Fibroblast of lung (primary cell): Measurements from ENCODE around the gene WIZ. TPM values are rescaled to one million over a fixed set of nuclear protein-coding genes. Genes with fewer than 3 reads are reported as not detected.

Experiments used
- DNase-seq, 2 donors: peaks; one replicate each; pipeline versions ENCODE4 v3.0.0 to v3.0.0-alpha.2; 2010; ENCODE audit warnings: low read depth in 2 of 2
- H2AFZ ChIP-seq: 2 replicates; pipeline ENCODE4 v1.5.1; 2012; ENCODE audit warnings: low read length, control low read depth, inconsistent platforms
- H3K27ac ChIP-seq: 2 replicates; pipeline ENCODE4 v1.5.1; 2011; ENCODE audit warnings: low read length, control low read depth; ENCODE audit not compliant: insufficient read depth
- H3K27me3 ChIP-seq: 2 replicates; pipeline ENCODE4 v1.5.1; 2011; ENCODE audit warnings: mild to moderate bottlenecking, low read length; ENCODE audit not compliant: control insufficient read depth, insufficient read depth
- H3K36me3 ChIP-seq: 2 replicates; pipeline ENCODE4 v1.5.1; 2011; ENCODE audit warnings: low read length; ENCODE audit not compliant: control insufficient read depth, insufficient read depth
- H3K4me1 ChIP-seq: 2 replicates; pipeline ENCODE4 v1.5.1; 2011; ENCODE audit warnings: low read length; ENCODE audit not compliant: control insufficient read depth, insufficient read depth; ENCODE audit errors: extremely low read depth
- H3K4me2 ChIP-seq: 2 replicates; pipeline ENCODE4 v1.5.1; 2011; ENCODE audit warnings: low read length, control low read depth; ENCODE audit not compliant: insufficient read depth; ENCODE audit errors: extremely low read depth
- H3K4me3 ChIP-seq, 4 experiments: fragments of 200-600 bp in 1 of 4; sonication (generic) in 1 of 4; replicated peaks in 1 of 4; 2 replicates each; pipeline ENCODE4 v1.5.1; 2011 to 2016; ENCODE audit warnings: low read length in 4 of 4, low read depth in 3 of 4, mild to moderate bottlenecking in 3 of 4, control low read depth in 2 of 4, inconsistent platforms in 1 of 4, mixed read lengths in 1 of 4; ENCODE audit not compliant: insufficient read depth in 1 of 4; ENCODE audit errors: control extremely low read depth in 1 of 4
- H3K79me2 ChIP-seq: 2 replicates; pipeline ENCODE4 v1.5.1; 2012; ENCODE audit warnings: mild to moderate bottlenecking, low read length, inconsistent platforms; ENCODE audit not compliant: control insufficient read depth, insufficient read depth
- H3K9ac ChIP-seq: 2 replicates; pipeline ENCODE4 v1.5.1; 2011; ENCODE audit warnings: mild to moderate bottlenecking, low read length, control low read depth; ENCODE audit not compliant: insufficient read depth
- H3K9me3 ChIP-seq: 2 replicates; pipeline ENCODE4 v1.5.1; 2012; ENCODE audit warnings: low read depth, low read length; ENCODE audit not compliant: control insufficient read depth, insufficient read depth
- H4K20me1 ChIP-seq: 2 replicates; pipeline ENCODE4 v1.5.1; 2011; ENCODE audit warnings: low read length; ENCODE audit not compliant: control insufficient read depth, insufficient read depth; ENCODE audit errors: extremely low read depth
- EZH2 ChIP-seq: IDR thresholded peaks from 2 replicates; pipeline ENCODE4 v1.5.1; 2012; ENCODE audit warnings: low read length, control low read depth, mild to moderate bottlenecking; ENCODE audit errors: missing control alignments
- polyA plus RNA-seq, 2 donors: library from polyadenylated mRNA; depleted of rRNA in 1 of 2; stranded (reverse) in 1 of 2; unstranded in 1 of 2; fragments of >200 nt; gene quantifications; 2 replicates each; pipeline ENCODE4 v1.2.1, GENCODE V29; 2011 to 2012; ENCODE audit warnings: missing spikeins in 1 of 2
- total RNA-seq: library from RNA; depleted of rRNA; stranded (reverse); fragments of >200 nt; gene quantifications from 2 replicates; pipeline ENCODE4 v1.2.1, GENCODE V29; 2014
- TF ChIP-seq, protein P1 (sequence below), 2 donors: IDR thresholded peaks in 1 of 2; conservative IDR thresholded peaks in 1 of 2; 1 replicate in 1 of 2; 2 replicates in 1 of 2; pipeline ENCODE4 v1.5.1; 2011 to 2012; ENCODE audit warnings: low read length in 2 of 2, control low read depth in 1 of 2, inconsistent platforms in 1 of 2, low read depth in 1 of 2, mild to moderate bottlenecking in 1 of 2

The WIZ gene
- total and polyA plus RNA-seq, 2 donors (not counting 1 experiment from before 2014, with no cell fraction given), result 7.5 to 9.7 TPM

DNA sequence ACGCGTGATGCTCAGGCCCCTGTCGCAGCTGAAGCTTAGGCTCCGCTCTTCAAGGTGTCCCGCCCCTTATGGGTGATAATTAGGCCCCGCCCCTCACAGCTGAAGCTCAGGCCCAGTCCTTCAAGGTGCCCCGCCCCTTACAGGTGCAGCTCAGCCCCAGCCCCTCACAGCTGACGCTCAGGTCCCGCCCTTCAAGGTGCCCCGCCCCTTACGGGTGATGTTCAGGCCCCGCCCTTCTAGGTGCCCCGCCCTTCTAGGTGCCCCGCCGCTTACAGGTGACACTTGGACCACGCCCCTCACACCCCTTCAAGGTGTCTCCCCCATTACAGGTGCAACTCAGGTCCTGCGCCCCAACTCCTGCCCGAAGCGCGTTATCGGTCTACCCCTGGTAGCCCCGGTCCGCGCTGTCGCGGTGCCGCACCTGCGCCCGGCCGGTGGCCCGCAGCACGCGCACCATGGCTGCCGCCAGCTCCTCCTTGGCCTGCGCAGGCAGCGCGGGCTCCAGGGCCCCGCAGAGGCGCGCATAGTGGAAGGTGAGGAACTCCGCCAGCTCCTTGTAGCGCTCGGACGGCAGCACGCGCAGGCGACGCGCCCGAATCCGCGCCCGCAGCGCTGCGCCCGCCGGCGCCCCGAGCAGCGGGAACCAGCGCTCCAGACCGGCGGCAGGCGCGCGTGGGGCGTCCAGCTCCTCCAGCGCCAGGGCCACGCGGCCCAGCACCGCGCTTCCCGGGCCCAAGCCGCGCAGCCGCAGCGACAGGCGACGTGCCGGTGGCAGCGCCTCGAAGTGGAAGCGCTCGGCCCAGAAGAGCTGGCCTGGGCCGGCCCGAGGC, 7.3 kb upstream of the WIZ start:
- Histone ChIP-seq H2AFZ (no peak overlapping the region), H3K9me3 (no peaks in the 10 kb centered on the region), H3K27ac (no peak overlapping the region), H3K27me3 (peaks cover 32% of the 10 kb centered on the region), H3K4me1 (peaks cover 7% of the 10 kb centered on the region), H3K79me2 (no peaks in the 10 kb centered on the region), H3K4me2 (no peak overlapping the region), H3K4me3 (no peak overlapping the region), H3K9ac (no peak overlapping the region), H4K20me1 (no peaks in the 10 kb centered on the region), H3K36me3 (no peaks in the 10 kb centered on the region)
- DNase-seq, result no peak
- TF ChIP-seq, protein P1, sequence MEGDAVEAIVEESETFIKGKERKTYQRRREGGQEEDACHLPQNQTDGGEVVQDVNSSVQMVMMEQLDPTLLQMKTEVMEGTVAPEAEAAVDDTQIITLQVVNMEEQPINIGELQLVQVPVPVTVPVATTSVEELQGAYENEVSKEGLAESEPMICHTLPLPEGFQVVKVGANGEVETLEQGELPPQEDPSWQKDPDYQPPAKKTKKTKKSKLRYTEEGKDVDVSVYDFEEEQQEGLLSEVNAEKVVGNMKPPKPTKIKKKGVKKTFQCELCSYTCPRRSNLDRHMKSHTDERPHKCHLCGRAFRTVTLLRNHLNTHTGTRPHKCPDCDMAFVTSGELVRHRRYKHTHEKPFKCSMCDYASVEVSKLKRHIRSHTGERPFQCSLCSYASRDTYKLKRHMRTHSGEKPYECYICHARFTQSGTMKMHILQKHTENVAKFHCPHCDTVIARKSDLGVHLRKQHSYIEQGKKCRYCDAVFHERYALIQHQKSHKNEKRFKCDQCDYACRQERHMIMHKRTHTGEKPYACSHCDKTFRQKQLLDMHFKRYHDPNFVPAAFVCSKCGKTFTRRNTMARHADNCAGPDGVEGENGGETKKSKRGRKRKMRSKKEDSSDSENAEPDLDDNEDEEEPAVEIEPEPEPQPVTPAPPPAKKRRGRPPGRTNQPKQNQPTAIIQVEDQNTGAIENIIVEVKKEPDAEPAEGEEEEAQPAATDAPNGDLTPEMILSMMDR (conservative IDR thresholded peaks at IDR 0.05 in 1 of 2, IDR thresholded peaks at IDR 0.05 in 1 of 2; ENCODE audit: low read depth in 1 of 2, low read length in 2 of 2), result no peak
- TF ChIP-seq EZH2, result peak; percentile 25

DNA sequence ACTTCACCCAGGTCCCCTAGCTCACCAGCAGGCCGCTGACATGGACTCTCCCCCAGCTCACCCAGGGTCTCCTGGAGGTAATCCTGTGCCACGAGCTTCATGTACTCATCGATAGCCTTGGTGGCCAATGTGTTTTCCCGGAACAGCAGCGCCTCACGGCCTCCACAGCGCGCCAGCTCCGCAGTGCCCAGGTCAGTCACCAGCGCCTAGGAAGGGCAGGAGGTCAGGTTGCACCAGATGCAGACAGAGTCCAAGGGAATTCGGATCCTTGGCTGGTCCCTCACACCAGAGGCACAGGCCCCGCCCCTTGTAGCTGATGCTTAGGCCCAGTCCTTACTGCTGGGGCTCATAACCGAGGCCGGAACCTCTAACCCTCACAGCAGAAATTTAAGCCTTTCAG, 6.7 kb upstream of the WIZ start:
- no peak for TF ChIP-seq EZH2
- TF ChIP-seq, protein P1 (conservative IDR thresholded peaks at IDR 0.05 in 1 of 2, IDR thresholded peaks at IDR 0.05 in 1 of 2; ENCODE audit: low read depth in 1 of 2, low read length in 2 of 2), result no peak
- Histone ChIP-seq H2AFZ (no peak overlapping the region), H3K4me3 (no peak overlapping the region), H3K9me3 (no peaks in the 10 kb centered on the region), H3K27ac (no peak overlapping the region), H3K79me2 (no peaks in the 10 kb centered on the region), H3K36me3 (no peaks in the 10 kb centered on the region), H3K9ac (no peak overlapping the region), H3K4me2 (no peak overlapping the region), H3K4me1 (peaks cover 7% of the 10 kb centered on the region), H3K27me3 (peaks cover 32% of the 10 kb centered on the region), H4K20me1 (no peaks in the 10 kb centered on the region)
- no peak for DNase-seq

DNA sequence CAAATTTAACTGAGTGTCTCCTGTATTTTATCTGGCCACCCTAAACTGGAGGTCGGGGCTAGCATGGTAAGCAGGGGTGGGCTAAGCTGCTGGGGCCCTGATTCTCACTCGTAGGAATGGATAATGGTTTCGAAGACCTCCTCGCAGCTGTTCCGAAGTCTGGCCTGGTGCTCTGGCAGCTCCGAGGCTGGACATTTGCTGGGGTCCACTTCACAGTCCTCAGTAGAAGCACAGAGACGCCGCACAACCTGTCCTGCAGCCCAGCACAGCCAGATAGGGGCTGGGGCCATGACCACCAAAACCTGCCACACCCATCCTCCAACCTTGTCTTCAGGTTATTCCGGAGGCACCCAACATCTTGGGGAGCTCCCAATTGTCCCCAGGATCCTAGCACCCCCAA, 6.2 kb upstream of the WIZ start:
- DNase-seq, result no peak
- Histone ChIP-seq H4K20me1 (no peaks in the 10 kb centered on the region), H3K9me3 (no peaks in the 10 kb centered on the region)

More for the DNA sequence above, 6.2 kb upstream of the WIZ start:
- H3K27ac ChIP-seq, result no peak overlapping the region
- H3K9ac ChIP-seq, result no peak overlapping the region
- H3K4me3 ChIP-seq, result no peak overlapping the region
- no peaks in the 10 kb centered on the region for H3K36me3 ChIP-seq
- H3K27me3 ChIP-seq, result peaks cover 32% of the 10 kb centered on the region
- H3K79me2 ChIP-seq, result no peaks in the 10 kb centered on the region
- peaks cover 7% of the 10 kb centered on the region for H3K4me1 ChIP-seq
- TF ChIP-seq EZH2, result no peak
- TF ChIP-seq, protein P1 (conservative IDR thresholded peaks at IDR 0.05 in 1 of 2, IDR thresholded peaks at IDR 0.05 in 1 of 2; ENCODE audit: low read depth in 1 of 2, low read length in 2 of 2), result no peak
- no peak overlapping the region for H3K4me2 ChIP-seq
- no peak overlapping the region for H2AFZ ChIP-seq
